Activated naive CD8-positive, alpha-beta T cell treated with anti-CD3 and anti-CD28 coated beads, Interleukin-2, amount 50 U/mL, for 16 hours (primary cell): Measurements from ENCODE around the gene HMGN2.

Experiments
- DNase-seq: peaks from one replicate; pipeline ENCODE4 v3.0.0-alpha.2; 2020; ENCODE audit warnings: low read depth, low spot score

Gene HMGN2

DNA sequence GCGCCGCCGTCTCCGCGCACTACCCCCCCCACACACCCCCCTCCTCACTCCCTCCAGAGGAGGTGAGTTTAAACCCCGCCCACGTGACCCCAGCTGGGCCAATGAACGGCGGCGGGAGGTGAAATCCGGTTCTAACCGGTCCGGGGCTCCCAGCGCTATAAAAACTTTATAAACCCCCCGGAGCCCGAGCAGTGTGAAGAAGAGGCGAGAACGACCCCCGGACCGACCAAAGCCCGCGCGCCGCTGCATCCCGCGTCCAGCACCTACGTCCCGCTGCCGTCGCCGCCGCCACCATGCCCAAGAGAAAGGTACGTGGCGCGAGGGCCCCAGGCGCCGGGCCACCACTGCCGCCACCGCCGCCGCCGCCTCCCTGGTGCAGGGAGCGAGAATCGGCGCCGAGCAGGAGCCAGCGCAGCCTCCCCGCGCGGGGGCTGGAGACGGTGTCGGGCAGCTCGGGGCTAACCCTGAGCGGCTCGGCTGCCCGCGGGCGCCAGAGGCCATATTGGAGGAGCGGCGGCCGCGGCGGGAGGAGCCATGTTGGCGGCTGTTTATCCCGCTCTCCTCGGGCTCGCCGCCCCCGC lies at the start of gene HMGN2:
TSS of gene HMGN2 (plus strand) at position 121 of the 581 bp plus-strand sequence. CDS start at position 294, 173 bp downstream.
- peak; percentile 73 for DNase-seq

DNA sequence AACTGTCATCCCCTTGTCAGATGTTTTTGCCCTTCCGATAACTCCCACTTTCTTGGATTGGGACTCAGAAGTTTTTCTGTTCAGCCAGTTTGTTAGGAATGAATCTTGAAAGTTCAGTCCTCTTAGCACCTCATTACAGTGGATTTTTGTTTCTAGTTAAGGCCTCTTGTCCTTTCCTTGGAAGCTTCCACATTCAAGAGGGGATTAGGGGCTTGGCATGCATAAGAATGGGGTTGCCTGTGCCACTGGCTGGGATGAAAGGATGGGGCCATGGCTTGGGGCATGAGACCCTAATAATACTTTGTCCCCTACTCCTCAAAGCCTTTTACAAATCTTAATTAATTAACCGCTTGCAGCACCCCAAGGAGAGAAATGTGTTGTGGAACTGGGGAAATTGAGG lies 42.5 kb upstream of the HMGN2 start:
- no peak for DNase-seq

DNA sequence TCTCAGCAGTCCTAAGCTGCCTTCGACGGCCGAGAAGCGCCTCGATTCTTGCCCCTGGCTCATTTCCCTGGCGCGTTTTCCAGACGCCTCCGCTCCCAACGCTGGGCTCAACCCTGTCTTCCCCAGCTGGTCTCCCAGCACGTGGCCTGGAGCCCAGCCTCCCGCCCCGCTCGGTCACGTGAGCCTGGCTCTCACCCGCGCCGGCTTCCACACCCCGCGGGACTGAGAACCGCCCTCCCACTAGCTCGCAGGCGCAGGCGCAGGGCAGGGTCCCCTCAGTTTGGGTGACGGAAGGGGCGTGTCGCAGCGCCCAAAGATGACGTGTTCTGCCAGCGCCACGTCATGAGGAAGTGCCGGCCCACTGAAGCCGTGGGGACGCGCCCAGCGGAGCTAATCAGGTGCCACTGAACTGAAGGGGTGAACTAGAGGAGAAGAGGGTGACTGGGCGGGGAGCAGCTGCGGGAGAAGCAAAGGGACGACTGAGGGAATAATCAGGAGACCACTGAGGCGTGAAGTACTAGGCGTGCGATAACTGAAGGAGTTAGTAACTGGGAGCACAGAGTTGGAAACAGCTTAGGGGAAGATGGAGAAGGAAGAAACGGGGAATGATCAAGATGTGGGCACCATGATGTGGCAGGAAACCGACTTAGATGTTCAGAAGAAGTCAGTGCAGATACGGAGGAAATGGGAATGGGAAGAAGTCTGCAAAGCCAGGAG lies 40.1 kb upstream of the HMGN2 start, which contains the start of gene DHDDS:
TSS of gene DHDDS (plus strand) at position 343 of the 717 bp plus-strand sequence. CDS start 625 bp downstream, outside the sequence.
- peak; percentile 94 for DNase-seq

DNA sequence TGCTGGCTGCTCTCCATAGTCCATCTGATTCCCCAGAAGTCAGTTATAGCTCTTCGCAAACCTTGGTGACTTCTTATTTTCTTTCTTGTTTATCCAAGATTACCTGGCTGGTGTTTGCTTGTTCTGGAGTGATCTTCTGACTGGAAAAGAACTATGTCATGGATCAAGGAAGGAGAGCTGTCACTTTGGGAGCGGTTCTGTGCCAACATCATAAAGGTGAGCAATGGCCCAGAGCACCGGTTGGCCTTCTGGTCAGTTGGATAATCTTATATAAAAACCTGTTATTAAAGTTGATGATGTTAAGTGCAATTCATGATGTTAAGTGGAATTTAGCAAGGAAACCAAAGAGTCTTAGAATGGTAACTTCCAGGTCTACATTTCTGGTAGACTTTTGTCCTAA lies 39.4 kb upstream of the HMGN2 start:
- DNase-seq, result no peak

DNA sequence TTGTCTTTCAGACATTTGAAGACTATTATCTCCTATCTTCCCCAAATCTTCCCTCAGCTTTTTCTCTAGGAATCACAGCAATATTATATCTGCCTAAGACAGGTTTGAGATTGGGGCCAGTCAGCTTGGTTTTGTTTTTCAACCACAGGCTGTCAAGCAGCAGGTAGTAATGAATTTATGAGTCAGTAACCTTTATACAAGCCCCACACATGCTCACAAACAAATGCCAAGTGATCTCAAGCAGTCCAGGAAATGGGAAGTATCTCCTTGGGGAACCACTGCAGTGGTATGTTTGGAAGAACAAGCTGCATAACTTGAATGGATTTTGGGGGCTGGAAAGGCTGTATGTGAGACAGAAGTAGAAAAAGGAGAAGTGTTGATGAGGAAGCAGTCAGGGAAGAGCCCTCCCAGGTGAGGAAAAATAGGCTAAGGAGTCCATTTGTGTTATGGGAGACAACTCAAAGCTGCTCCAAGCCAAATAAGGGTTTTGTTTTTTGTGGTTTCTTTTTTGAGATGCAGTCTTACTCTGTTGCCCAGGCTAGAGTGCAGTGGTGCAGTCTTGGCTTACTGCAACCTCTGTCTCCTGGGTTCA lies 38.0 kb upstream of the HMGN2 start:
- no peak for DNase-seq

DNA sequence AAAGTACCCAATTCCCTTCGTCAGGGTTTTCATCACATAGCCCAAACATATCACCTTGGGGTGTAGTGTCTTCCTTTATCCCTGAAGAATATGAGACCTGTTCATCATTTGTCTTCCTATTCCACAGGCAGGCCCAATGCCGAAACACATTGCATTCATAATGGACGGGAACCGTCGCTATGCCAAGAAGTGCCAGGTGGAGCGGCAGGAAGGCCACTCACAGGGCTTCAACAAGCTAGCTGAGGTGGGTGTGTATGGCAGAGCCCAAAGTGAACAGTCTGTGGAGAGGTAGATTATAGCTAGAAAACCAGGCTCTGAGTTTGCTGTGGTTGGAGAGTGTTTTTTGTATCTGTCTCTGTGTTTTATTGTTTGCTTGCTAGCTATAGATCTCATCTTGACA lies 34.2 kb upstream of the HMGN2 start:
- DNase-seq, result no peak

DNA sequence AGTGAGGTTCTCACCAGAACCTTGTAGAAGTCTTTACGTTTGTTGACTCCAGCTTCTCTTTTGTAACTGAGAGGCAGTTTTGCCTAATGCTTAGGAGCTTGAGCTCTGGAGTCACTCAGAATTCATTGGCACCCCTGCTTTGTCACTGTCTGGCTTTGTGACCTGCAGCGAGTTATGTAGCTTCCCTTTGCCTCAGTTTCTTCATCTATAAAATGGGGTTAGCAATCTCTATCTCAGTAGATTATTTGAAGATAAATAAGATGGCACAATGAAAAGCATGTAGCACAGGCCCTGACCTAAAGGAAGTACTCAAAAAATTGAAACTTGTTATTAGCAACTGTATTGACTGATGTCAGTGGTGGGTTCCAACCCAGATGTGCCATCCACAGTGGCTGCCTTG lies 32.0 kb upstream of the HMGN2 start:
- no peak for DNase-seq

DNA sequence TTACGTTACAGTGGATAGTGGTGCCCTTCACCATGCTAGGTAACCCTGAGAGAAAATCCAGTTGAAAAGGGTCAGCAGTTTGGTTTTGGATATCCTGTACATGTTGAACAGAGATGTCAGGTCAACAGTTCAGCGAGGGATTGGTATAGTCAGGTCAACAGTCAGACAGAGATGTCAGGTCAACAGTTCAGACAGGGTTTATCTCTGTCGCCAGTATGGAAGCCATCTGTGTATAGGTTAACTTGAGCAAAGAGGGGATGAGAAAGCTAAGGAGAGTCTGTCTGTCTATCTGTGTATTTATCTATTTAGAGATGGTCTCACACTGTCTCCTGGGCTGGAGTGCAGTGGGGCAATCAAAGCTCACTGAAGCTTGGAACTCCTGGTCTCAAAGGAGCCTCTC lies 22.4 kb upstream of the HMGN2 start:
- no peak for DNase-seq

DNA sequence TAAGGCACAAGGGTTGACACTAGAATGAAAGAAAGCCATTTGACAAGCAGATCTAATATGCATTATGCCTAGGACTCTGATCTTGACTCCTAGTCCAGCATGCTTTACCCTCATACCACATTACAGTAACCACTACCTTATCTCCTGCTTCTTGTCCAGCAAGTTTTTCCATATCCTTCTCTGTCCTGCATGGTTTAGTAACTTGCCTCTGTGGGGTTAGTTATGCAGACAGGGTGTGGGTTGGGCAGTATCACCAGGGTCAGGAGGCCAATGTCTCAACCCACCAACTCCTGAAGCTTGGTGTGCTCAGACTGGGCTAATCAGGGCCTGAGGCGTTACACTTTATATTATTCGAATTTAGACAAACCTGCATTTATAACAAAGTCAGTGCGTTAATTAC lies 21.3 kb upstream of the HMGN2 start:
- DNase-seq, result no peak

DNA sequence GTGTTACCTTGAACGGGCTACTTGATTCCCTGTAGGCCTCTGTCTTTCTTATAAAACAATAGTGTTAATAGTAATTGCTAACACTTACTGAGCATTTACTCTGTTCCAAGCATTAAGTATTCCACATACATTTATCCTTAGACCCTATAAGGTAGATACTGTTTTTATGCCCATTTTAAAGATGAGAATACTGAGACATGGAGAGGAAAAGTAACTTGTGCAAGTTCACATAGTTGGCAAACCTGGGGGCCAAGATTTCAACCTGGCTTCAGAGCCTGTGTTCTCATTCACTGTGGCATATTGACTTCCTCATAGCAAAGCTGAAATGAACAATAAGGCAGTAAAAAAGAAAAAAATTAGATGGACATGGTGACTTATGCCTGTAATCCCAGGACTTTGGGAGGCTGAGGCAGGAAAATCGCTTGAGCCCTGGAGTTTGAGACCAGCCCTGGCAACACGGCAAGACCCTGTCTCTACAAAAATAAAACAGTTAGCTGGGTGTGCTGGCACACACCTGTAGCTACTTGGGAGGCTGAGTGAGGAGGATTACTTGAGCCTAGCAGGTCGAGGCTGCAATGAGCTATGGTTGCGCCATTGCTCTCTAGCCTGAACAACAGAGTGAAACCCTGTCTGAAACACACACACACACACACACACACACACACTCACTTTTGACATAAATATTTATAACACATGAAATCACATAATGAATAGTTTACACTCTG lies 19.6 kb upstream of the HMGN2 start:
- DNase-seq, result no peak

DNA sequence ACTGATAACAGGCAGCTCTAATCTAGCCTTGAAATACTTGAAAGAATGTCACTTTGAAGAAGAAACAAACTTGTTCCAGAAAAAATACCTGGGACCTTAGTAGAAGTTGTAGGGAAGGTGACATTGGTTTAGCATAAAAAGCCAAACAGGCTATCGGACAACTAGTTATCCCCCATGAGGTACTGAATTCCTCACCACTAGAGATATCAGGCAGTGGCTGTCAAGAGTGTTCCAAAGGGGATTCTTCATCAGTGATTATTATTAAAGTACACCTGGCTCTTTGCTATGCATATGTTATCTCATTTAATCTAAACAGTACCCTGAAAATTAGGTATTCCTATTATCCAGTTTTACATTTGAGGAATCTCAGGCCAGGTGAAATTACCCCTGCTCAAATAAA lies 13.1 kb upstream of the HMGN2 start:
- no peak for DNase-seq

DNA sequence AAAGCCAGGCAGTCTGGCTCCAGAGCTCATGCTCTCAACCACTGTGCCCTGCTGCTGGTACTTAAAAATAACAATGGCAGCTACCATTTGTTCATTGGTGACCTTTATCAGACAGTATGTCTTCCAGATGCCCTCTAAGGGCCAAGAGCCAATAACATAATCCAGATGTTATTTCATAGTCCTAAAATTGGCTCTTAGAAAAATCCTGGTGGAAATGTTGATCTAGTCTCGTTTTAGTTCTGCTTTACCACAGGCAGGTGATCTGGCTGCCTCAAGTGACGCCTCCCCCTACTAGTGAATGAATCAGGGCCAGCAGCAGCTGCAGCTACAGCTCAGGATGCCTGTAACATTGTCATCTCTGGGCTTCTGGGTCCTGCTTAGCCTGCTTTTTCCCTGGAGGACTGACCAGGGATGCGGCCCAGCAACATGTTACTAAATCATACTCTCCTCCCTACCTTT lies 12.6 kb upstream of the HMGN2 start:
- no peak for DNase-seq

DNA sequence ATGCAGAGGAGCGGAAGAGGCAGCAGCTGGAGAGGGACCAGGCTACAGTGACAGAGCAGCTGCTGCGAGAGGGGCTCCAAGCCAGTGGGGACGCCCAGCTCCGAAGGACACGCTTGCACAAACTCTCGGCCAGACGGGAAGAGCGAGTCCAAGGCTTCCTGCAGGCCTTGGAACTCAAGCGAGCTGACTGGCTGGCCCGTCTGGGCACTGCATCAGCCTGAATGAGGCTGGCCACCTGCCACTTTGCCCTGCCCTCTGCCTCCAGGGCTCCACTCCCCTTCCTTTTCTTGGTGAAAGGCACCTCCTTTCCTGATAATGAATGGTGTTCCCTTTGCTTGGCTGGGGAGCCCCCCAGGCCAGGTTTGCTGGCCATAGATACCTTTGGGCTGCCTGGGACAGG lies 3.3 kb upstream of the HMGN2 start:
- DNase-seq, result no peak

DNA sequence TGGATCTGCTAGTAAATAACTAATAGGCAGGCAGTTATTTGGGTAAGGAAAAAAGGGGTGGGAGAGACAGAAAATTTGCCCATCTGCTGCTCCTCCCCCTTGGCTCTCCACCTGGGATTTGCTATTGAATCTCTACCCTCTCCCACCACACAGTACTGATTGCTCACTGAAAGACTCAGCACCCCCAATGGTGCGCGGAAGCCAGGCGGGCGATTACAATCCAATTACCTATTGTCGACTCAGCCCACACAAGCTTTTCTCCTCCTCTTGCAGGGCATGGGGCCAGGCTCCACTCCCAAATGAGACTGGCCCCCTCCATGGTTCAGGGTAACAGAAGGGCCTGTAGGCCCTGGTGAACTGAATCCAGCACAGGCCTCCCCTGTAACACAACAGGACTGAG lies 2.7 kb upstream of the HMGN2 start:
- DNase-seq, result no peak

DNA sequence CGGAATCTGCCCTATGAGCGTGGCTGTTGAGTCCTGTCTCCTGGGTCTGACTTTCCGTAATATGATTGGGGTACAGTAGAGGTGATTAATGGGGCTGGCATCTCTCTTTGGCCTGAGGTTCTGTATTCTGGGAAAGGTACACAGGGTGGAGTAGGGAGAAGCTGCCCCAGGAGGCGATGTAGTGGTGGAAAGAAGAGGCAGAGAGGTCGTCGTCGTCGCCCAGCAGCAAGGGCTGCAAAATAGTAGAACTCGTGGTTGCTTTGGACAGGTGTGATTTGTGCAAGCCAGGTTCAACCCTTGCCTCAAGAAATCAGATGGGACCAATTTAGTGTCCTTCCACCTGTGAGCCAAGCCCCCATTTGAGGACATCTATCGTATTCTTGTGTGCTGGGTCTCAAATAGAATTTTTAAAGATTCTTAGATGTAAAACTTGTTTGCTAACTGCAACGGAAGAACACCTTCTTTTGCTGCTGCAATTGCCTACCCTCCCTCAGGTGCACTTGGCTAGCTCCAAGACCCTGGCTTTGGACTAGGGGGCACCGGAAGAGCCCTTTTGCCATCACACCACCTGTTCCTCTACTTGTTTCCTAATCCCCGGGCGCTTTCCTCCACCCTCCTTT lies 1.3 kb upstream of the HMGN2 start:
- no peak for DNase-seq

DNA sequence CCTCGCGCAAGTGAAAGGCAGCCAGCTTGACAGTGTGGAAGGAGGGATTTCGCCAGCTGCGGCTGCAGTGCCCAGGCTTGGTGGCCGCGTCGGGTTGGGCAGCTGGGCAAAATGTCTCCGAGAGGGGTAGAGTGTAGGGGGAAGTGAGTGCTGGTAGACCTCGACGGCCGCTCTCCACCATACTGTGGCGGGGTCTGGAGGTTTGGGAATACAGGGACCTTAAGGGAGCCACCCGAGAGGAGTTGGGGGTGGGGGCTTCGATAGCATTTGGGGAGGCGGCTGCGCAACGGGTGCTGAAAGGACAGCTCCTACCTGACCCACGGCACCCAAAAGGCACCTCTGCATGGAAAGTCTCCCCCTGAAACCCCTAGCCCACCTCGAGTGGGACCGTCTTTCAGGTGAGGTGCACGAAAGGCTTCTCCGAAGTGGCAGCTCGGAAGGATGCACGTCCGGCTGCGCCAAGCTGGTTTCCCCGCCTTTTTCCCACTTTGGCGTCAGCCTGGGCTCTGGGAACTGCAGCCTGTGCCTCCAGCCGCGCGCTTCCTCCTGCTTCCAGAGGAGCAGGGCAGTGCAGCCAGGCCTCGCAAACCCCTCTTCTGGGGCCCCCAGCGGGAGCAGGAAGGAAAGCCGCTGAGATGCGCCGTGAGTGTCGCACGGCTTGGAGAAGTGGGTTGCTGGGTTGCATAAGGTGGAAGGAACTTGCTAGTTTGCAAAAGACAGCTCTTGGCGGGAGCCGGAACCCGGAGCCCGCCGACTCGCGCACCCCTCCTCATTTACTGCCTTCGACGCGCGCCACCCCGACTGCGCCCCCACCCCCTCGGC lies 531 bp upstream of the HMGN2 start:
- no peak for DNase-seq

DNA sequence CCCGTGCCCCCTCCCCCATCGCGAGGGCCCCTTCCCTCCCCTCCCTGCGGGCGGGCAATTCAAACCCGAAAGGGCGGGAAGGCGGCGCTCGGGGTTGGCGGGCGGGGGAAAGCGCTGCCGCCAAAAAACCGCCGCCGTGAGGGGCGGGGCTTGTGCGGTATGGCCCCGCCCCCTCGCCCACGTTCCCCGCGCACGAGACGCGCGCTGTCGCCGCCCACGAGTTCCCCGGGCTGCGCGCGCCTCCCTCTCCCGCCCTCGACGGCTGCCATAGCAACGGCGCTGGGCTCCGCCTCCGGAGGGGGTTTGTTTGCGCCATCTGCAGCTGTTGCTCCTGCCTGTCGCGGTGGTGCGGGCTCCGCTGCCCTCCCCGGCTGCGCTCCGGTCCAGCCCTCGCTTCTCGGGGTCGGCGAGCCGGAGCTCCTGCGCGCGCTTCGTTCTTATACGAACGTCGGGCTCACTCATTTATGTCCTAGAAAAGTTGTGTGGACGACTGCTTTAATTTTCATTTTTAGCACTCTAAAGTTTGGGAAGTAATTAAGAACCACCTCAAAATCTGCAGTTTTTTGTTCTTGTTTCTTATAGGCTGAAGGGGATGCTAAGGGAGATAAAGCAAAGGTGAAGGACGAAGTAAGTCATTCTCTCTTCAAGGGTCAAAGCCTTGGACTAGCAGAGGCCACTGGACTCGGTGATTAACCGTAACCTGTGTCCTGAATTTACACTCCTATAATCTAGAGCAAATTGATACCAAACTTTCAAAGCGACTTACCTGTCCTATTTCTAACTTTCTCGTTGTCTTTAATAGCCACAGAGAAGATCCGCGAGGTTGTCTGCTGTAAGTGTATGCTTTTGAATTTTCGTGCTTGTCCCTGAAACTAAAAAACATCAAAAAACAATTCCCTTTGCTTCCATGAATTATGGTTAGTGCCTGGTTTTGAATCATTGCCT lies 933 bp downstream of the HMGN2 start:
- peak; percentile 86 for DNase-seq

DNA sequence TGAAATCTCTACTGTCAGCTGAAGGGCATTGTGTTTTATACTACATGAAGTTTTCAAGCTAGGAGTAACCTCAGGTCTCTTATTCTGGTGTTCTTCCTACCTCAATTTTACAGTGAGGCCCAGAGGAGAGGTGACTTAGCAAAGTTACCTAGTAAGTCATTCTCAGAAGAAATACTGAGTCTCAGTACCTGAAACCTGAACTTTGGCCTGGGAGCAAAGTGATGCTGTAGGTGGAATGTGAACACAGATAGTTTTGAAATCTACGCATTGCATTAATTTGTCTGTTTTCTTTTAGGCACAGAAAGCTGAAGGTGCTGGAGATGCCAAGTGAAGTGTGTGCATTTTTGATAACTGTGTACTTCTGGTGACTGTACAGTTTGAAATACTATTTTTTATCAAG lies 2.6 kb downstream of the HMGN2 start:
- DNase-seq, result no peak

DNA sequence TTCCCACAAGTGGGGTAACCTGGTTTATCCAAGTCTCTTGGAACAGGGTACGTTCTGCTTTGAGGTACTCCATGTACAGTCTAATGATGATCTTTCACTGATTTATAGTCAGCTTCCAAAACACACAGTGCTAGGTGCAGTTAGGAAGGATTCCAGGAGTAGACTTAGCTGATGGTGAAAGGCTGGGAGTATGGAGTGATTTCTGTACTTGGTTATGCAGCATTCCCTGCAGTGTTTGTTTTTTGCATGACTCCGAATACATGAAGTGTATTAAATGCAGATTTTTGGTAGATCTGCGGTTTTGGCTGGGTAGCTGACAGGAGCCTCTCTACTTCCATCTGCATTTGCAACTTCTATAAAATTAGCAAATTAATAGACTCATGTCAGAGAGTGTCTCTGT lies 3.7 kb downstream of the HMGN2 start:
- DNase-seq, result no peak

DNA sequence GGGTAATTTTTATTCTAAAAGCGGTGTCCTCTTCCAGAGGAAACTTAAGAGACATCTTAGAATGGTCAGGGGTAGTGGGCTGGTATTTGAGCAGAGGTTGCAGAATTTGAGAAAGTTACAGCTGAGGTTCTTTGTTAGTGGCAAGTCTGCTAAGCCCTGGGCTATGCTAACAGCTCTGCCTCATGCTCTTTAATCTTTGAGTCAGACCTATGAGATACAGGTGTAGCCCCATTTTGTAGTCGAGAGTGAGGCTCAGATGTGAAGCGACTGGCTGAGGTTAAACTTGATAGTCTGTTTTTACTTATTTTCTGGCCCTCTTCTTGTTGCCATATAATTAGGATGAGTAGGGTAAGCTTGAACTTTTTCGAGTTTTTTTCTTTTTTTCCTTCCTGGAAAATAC lies 4.7 kb downstream of the HMGN2 start:
- no peak for DNase-seq
